Endothelial cell of umbilical vein (primary cell): ENCODE data around the gene ENO2. TPM values are rescaled to one million over a fixed set of nuclear protein-coding genes. Genes with fewer than 3 reads are reported as not detected.

ENCODE experiments used
- BruUV-seq: library from RNA; stranded (reverse); fragments of 400-500 nt; replicated peaks from 2 replicates; lab custom pipeline; 2021; lab: Mats Ljungman, UMichigan
- CTCF ChIA-PET: fragments of 300-600, 350-600 bp; sonication (Branson Sonifier 250); formaldehyde crosslinking; loops from one replicate; lab custom pipeline; 2021; ENCODE audit warnings: antibody characterized with exemption, inconsistent platforms; lab: Charles Lee
- POLR2A ChIA-PET: fragments of 300-600, 350-600 bp; sonication (Branson Sonifier 250); formaldehyde crosslinking; loops from one replicate; lab custom pipeline; 2021; ENCODE audit warnings: antibody characterized with exemption, inconsistent platforms; lab: Charles Lee
- DNase-seq: peaks from one replicate; pipeline ENCODE4 v3.0.0-alpha.2; 2011; ENCODE audit warnings: low read depth, low spot score
- FAIRE-seq: peaks from 2 replicates; lab custom pipeline; 2011; peaks lifted over from hg19 to GRCh38; lab: Jason Lieb, UNC
- H2AFZ ChIP-seq: 2 replicates; pipeline ENCODE4 v1.6.0; 2012; ENCODE audit warnings: low read depth, low read length, control low read depth, inconsistent platforms
- H3K27ac ChIP-seq: 2 replicates; pipeline ENCODE4 v1.5.1; 2011; ENCODE audit warnings: low read depth, mild to moderate bottlenecking, control low read depth, low read length, moderate library complexity; ENCODE audit not compliant: insufficient read depth
- H3K27me3 ChIP-seq, 2 experiments: 2 replicates each; pipeline versions ENCODE4 v1.6.0 to v1.6.1; 2011; ENCODE audit warnings: low read length in 2 of 2, mixed read lengths in 1 of 2; ENCODE audit not compliant: control insufficient read depth in 2 of 2, insufficient read depth in 2 of 2
- H3K36me3 ChIP-seq, 2 experiments: 2 replicates in 1 of 2; 3 replicates in 1 of 2; pipeline ENCODE4 v1.5.1; 2011; ENCODE audit warnings: low read length in 2 of 2, mild to moderate bottlenecking in 1 of 2, moderate library complexity in 1 of 2; ENCODE audit not compliant: control insufficient read depth in 2 of 2, insufficient read depth in 2 of 2; ENCODE audit errors: extremely low read depth in 1 of 2
- H3K4me1 ChIP-seq: 3 replicates; pipeline ENCODE4 v1.5.1; 2011; ENCODE audit warnings: mild to moderate bottlenecking, low read length; ENCODE audit not compliant: control insufficient read depth, insufficient read depth; ENCODE audit errors: extremely low read depth
- H3K4me2 ChIP-seq: 2 replicates; pipeline ENCODE4 v1.6.1; 2011; ENCODE audit warnings: low read length, control low read depth, mixed read lengths; ENCODE audit not compliant: insufficient read depth
- H3K4me3 ChIP-seq, 3 experiments: fragments of 200-600 bp in 1 of 3; sonication (generic), shearing (Covaris generic) in 1 of 3; replicated peaks in 1 of 3; 2 replicates each; pipeline ENCODE4 v1.5.1; 2011 to 2016; ENCODE audit warnings: control low read depth in 3 of 3, low read length in 3 of 3, mild to moderate bottlenecking in 2 of 3, inconsistent platforms in 1 of 3, low read depth in 1 of 3, moderate library complexity in 1 of 3; ENCODE audit not compliant: insufficient read depth in 1 of 3
- H3K79me2 ChIP-seq: 2 replicates; pipeline ENCODE4 v1.6.0; 2012; ENCODE audit warnings: low read length, inconsistent platforms; ENCODE audit not compliant: control insufficient read depth, insufficient read depth
- H3K9ac ChIP-seq: replicated peaks from 2 replicates; pipeline ENCODE3; 2011; ENCODE audit warnings: low read length, control low read depth; ENCODE audit not compliant: insufficient read depth; ENCODE audit errors: extremely low read depth
- H3K9me1 ChIP-seq: replicated peaks from 3 replicates; pipeline ENCODE4 v1.6.0; 2011; ENCODE audit warnings: mild to moderate bottlenecking, low read length; ENCODE audit not compliant: control insufficient read depth, insufficient read depth; ENCODE audit errors: extremely low read depth
- H3K9me3 ChIP-seq: replicated peaks from 2 replicates; pipeline ENCODE4 v1.5.1; 2012; ENCODE audit warnings: low read length, inconsistent platforms; ENCODE audit not compliant: control insufficient read depth, insufficient read depth
- H4K20me1 ChIP-seq: replicated peaks from 2 replicates; pipeline ENCODE3; 2011; ENCODE audit warnings: mild to moderate bottlenecking, low read length; ENCODE audit not compliant: control insufficient read depth, insufficient read depth; ENCODE audit errors: extremely low read depth
- EZH2 ChIP-seq: IDR thresholded peaks from 2 replicates; pipeline ENCODE4 v1.6.1; 2012; ENCODE audit warnings: borderline replicate concordance, low read depth, mild to moderate bottlenecking, moderate library complexity, low read length, inconsistent platforms; ENCODE audit not compliant: severe bottlenecking
- FOS ChIP-seq: IDR thresholded peaks from 2 replicates; pipeline ENCODE4 v1.6.1; 2011; ENCODE audit warnings: mild to moderate bottlenecking, low read length, moderate library complexity, borderline replicate concordance; ENCODE audit not compliant: insufficient read depth
- GATA2 ChIP-seq: IDR thresholded peaks from 2 replicates; pipeline ENCODE4 v1.7.0; 2011; ENCODE audit warnings: low read depth, mild to moderate bottlenecking, moderate library complexity, mixed read lengths, low read length; ENCODE audit not compliant: insufficient read length, insufficient read depth
- JUN ChIP-seq: IDR thresholded peaks from 2 replicates; pipeline ENCODE4 v1.6.1; 2011; ENCODE audit warnings: borderline replicate concordance, low read depth; ENCODE audit not compliant: insufficient read length, insufficient read depth
- MYC ChIP-seq: IDR thresholded peaks from one replicate; pipeline ENCODE4 v1.6.1; 2011; ENCODE audit warnings: mild to moderate bottlenecking, low read depth, low read length
- POLR2A ChIP-seq: IDR thresholded peaks from 2 replicates; pipeline ENCODE4 v1.6.1; 2012; ENCODE audit warnings: low read depth, mild to moderate bottlenecking, control low read depth, low read length
- POLR2AphosphoS5 ChIP-seq: IDR thresholded peaks from 2 replicates; pipeline ENCODE4 v1.6.1; 2012; ENCODE audit warnings: low read depth, mild to moderate bottlenecking, control low read depth, low read length, moderate library complexity; ENCODE audit not compliant: insufficient read depth
- dilution Hi-C: fragments of 300-500 bp; cut with MboI; formaldehyde crosslinking; loops from one replicate; pipeline ENCODE4 v1.15.0; 2019; ENCODE audit warnings: low sequenced_read_pairs; ENCODE audit not compliant: extremely low pct_ligation_motif_present
- intact Hi-C: fragments of 100-400 bp; cut with micrococcal nuclease; formaldehyde crosslinking; loops from one replicate; pipeline ENCODE4 v1.10.0; 2022
- polyA plus RNA-seq, 4 experiments: library from polyadenylated mRNA; depleted of rRNA in 3 of 4; stranded (reverse) in 3 of 4; unstranded in 1 of 4; fragments of >200 nt; gene quantifications; 2 replicates each; pipeline versions ENCODE4 v1.2.1 to v1.2.3, GENCODE V29; 2011 to 2012; ENCODE audit warnings: missing spikeins in 1 of 4
- total RNA-seq: library from RNA; stranded (reverse); gene quantifications from 2 replicates; pipeline ENCODE4 v1.2.3, GENCODE V29; 2021
- TF ChIP-seq, protein P1 (sequence below), 2 donors: IDR thresholded peaks; 1 replicate in 1 of 2; 2 replicates in 1 of 2; pipeline ENCODE4 v1.5.1; 2011; ENCODE audit warnings: low read length in 2 of 2, mild to moderate bottlenecking in 2 of 2, moderate library complexity in 2 of 2, control low read depth in 1 of 2, inconsistent platforms in 1 of 2, low read depth in 1 of 2; ENCODE audit not compliant: insufficient read depth in 1 of 2; ENCODE audit errors: extremely low read depth in 1 of 2
- TF ChIP-seq, protein P2 (sequence below): IDR thresholded peaks from 2 replicates; pipeline ENCODE4 v1.6.1; 2011; ENCODE audit not compliant: insufficient read depth, insufficient read length

The ENO2 gene
- total and polyA plus RNA-seq, 2 donors (not counting 3 experiments of a cell fraction or from before 2014, with no cell fraction given) = 11.4 to 18.6 TPM

DNA sequence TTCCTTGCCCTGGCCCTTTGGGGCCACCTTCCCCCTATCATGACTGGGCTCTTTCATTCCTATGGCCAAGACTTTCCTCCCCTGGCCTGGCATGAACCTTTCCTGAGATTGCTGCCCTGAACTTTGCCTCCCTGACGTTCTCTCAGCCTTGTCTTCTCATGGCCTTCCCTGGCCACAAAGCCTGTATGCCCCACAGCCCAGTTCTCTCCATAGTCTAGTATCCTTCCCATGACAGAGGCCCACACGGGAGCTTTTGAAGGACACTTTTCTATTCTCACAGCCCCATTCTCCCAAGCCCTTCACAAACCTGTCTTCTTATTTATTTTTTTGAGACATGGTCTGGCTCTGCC is 24.8 kb downstream of the ENO2 start:
- Histone ChIP-seq H3K27me3 (no peaks in the 10 kb centered on the region), H3K9me1 (no peaks in the 10 kb centered on the region), H3K27ac (no peak overlapping the region), H3K36me3 (peaks cover 3 to 36% of the 10 kb centered on the region in 2 experiments), H3K9ac (no peak overlapping the region), H3K4me2 (no peak overlapping the region), H3K4me3 (no peak overlapping the region), H2AFZ (no peak overlapping the region), H3K9me3 (no peaks in the 10 kb centered on the region), H3K79me2 (no peaks in the 10 kb centered on the region), H4K20me1 (no peaks in the 10 kb centered on the region), H3K4me1 (peaks cover 13% of the 10 kb centered on the region)
- TF ChIP-seq, protein P1, sequence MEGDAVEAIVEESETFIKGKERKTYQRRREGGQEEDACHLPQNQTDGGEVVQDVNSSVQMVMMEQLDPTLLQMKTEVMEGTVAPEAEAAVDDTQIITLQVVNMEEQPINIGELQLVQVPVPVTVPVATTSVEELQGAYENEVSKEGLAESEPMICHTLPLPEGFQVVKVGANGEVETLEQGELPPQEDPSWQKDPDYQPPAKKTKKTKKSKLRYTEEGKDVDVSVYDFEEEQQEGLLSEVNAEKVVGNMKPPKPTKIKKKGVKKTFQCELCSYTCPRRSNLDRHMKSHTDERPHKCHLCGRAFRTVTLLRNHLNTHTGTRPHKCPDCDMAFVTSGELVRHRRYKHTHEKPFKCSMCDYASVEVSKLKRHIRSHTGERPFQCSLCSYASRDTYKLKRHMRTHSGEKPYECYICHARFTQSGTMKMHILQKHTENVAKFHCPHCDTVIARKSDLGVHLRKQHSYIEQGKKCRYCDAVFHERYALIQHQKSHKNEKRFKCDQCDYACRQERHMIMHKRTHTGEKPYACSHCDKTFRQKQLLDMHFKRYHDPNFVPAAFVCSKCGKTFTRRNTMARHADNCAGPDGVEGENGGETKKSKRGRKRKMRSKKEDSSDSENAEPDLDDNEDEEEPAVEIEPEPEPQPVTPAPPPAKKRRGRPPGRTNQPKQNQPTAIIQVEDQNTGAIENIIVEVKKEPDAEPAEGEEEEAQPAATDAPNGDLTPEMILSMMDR (IDR thresholded peaks at IDR 0.05; ENCODE audit: extremely low read depth in 1 of 2, insufficient read depth in 1 of 2, low read depth in 1 of 2, low read length in 2 of 2) = no peak
- TF ChIP-seq JUN (no peak), MYC (no peak), POLR2AphosphoS5 (no peak), FOS (no peak), EZH2 (no peak), GATA2 (no peak), POLR2A (no peak)
- TF ChIP-seq, protein P2, sequence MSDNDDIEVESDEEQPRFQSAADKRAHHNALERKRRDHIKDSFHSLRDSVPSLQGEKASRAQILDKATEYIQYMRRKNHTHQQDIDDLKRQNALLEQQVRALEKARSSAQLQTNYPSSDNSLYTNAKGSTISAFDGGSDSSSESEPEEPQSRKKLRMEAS = no peak
- BruUV-seq = no TSS peak
- FAIRE-seq = no peak
- intact Hi-C loops = no loop called here
- no peak for DNase-seq
- CTCF ChIA-PET = interaction anchor here (1.0 to 5.3 kb wide), 5 partner anchors 14 to 70 kb away, joined by 3 to 94 read pairs (median 9); partner anchors contain the start of gene SPSB2
- POLR2A ChIA-PET = interaction anchor here (1.0 kb wide), 1 partner anchor 66 kb away, joined by 3 read pairs; the partner anchor contains the start of gene SPSB2
- dilution Hi-C loops = no loop called here
